TTC549 (cell line): ENCODE data around the gene PRKAR1B.
"Not testable (repeated sequence)": the region's sequence is repeated elsewhere in the genome, so short reads cannot be mapped to it uniquely, and the experiment has no call there.

ENCODE experiments used
- FAIRE-seq: peaks from 2 replicates; lab custom pipeline; 2012; peaks lifted over from hg19 to GRCh38; lab: Jason Lieb, UNC

Gene PRKAR1B

GRCh38 chr7:553636-554111 is 173.4 kb downstream of the PRKAR1B start:
- FAIRE-seq, result no peak

- FAIRE-seq, result no peak
These were observed 174.0 kb downstream of the PRKAR1B start for GRCh38 chr7:552868-553635.

GRCh38 chr7:552151-552867 is 174.8 kb downstream of the PRKAR1B start:
- not testable (repeated sequence) for FAIRE-seq

- not testable (repeated sequence) for FAIRE-seq
These were observed 175.5 kb downstream of the PRKAR1B start for GRCh38 chr7:551615-551970.

- FAIRE-seq, result no peak
These were observed 176.0 kb downstream of the PRKAR1B start for GRCh38 chr7:550881-551614.

GRCh38 chr7:549891-550625 is 177.0 kb downstream of the PRKAR1B start:
- FAIRE-seq, result no peak

GRCh38 chr7:549066-549890 is 177.8 kb downstream of the PRKAR1B start:
- no peak for FAIRE-seq

- FAIRE-seq, result no peak
These were observed 178.7 kb downstream of the PRKAR1B start for GRCh38 chr7:548401-548800.

GRCh38 chr7:545470-545869 is 181.6 kb downstream of the PRKAR1B start:
- no peak for FAIRE-seq

GRCh38 chr7:544338-545221 is 182.5 kb downstream of the PRKAR1B start:
- no peak for FAIRE-seq

GRCh38 chr7:543501-544337 is 183.4 kb downstream of the PRKAR1B start:
- FAIRE-seq, result no peak

GRCh38 chr7:542713-543500 is 184.2 kb downstream of the PRKAR1B start:
- FAIRE-seq, result no peak

- FAIRE-seq, result no peak
These were observed 184.9 kb downstream of the PRKAR1B start for GRCh38 chr7:542131-542712.

- FAIRE-seq, result no peak
These were observed 185.4 kb downstream of the PRKAR1B start for GRCh38 chr7:541661-542060.

GRCh38 chr7:540997-541396 is 186.1 kb downstream of the PRKAR1B start:
- FAIRE-seq, result no peak

- no peak for FAIRE-seq
These were observed 186.5 kb downstream of the PRKAR1B start for GRCh38 chr7:540579-540978.

GRCh38 chr7:539731-540411 is 187.2 kb downstream of the PRKAR1B start:
- no peak for FAIRE-seq
